ENCODE measurements around the gene SYT1. TPM values are rescaled to one million over a fixed set of nuclear protein-coding genes. Genes with fewer than 3 reads are reported as not detected.
"Not testable (repeated sequence)": the region's sequence is repeated elsewhere in the genome, so short reads cannot be mapped to it uniquely, and the experiment has no call there.

Gene SYT1
- total and polyA plus RNA-seq, 2 donors (not counting 1 experiment from before 2014, with no cell fraction given), result 0.60 to 1.3 TPM

GRCh38 chr12:79203058-79203647 lies 338.6 kb downstream of the SYT1 start:
- H3K4me3 ChIP-seq (ENCODE audit: control extremely low read depth in 1 of 5, extremely low read depth in 1 of 5, insufficient read depth in 1 of 5, low read depth in 2 of 5, low read length in 4 of 5), result no peak overlapping the region
- no peak overlapping the region for H3K4me2 ChIP-seq (replicated peaks; ENCODE audit: low read depth, low read length, poor library complexity, severe bottlenecking)
- Mint-ChIP-seq H3K27me3 (no peaks in the 10 kb centered on the region), H3K9me3 (ENCODE audit: insufficient read depth) (no peaks in the 10 kb centered on the region), H3K27ac (no peak overlapping the region), H3K4me3 (no peak overlapping the region), H3K4me1 (no peaks in the 10 kb centered on the region)
- ATAC-seq (ENCODE audit: low read depth) (no peak), DNase-seq (no peak)
- H3K36me3 ChIP-seq (replicated peaks in 1 of 2; ENCODE audit: control extremely low read depth in 1 of 2, control insufficient read depth in 1 of 2, extremely low read depth in 1 of 2, insufficient read depth in 2 of 2, low read length in 1 of 2), result no peaks in the 10 kb centered on the region
- no peak overlapping the region for H3K9ac ChIP-seq (ENCODE audit: low read length)
- H3K27me3 ChIP-seq (replicated peaks in 1 of 4; ENCODE audit: control extremely low read depth in 1 of 4, control insufficient read depth in 3 of 4, insufficient read depth in 4 of 4, low read length in 3 of 4), result no peaks in the 10 kb centered on the region
- no peaks in the 10 kb centered on the region for H3K4me1 ChIP-seq (ENCODE audit: control insufficient read depth in 2 of 2, insufficient read depth in 2 of 2, low read length in 2 of 2)
- H2AFZ ChIP-seq (ENCODE audit: insufficient read depth, low read depth, low read length, poor library complexity, severe bottlenecking), result no peak overlapping the region
- intact Hi-C loops (cut with micrococcal nuclease), result no loop called here
- H3K79me2 ChIP-seq (ENCODE audit: control insufficient read depth, insufficient read depth, low read length), result no peaks in the 10 kb centered on the region
- WGBS (ENCODE audit: insufficient coverage), result 100% methylated on average over 1 of the region's 9 CpGs
- H3K27ac ChIP-seq (ENCODE audit: low read length in 2 of 2), result no peak overlapping the region
- CTCF ChIA-PET, result no interaction called here
- H3K9me3 ChIP-seq (ENCODE audit: control extremely low read depth in 1 of 3, control insufficient read depth in 2 of 3, insufficient read depth in 1 of 3, low read length in 2 of 3), result no peaks in the 10 kb centered on the region
- POLR2A ChIA-PET, result no interaction called here
- TF ChIP-seq EZH2 (IDR thresholded peaks at IDR 0.05; ENCODE audit: borderline replicate concordance, insufficient read depth, low read depth, low read length, poor library complexity, severe bottlenecking), result no peak
- TF ChIP-seq, protein P1, sequence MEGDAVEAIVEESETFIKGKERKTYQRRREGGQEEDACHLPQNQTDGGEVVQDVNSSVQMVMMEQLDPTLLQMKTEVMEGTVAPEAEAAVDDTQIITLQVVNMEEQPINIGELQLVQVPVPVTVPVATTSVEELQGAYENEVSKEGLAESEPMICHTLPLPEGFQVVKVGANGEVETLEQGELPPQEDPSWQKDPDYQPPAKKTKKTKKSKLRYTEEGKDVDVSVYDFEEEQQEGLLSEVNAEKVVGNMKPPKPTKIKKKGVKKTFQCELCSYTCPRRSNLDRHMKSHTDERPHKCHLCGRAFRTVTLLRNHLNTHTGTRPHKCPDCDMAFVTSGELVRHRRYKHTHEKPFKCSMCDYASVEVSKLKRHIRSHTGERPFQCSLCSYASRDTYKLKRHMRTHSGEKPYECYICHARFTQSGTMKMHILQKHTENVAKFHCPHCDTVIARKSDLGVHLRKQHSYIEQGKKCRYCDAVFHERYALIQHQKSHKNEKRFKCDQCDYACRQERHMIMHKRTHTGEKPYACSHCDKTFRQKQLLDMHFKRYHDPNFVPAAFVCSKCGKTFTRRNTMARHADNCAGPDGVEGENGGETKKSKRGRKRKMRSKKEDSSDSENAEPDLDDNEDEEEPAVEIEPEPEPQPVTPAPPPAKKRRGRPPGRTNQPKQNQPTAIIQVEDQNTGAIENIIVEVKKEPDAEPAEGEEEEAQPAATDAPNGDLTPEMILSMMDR (IDR thresholded peaks at IDR 0.05), result no peak
- no peaks in the 10 kb centered on the region for H4K20me1 ChIP-seq (ENCODE audit: control insufficient read depth, insufficient read depth, low read length, poor library complexity, severe bottlenecking)

DNA sequence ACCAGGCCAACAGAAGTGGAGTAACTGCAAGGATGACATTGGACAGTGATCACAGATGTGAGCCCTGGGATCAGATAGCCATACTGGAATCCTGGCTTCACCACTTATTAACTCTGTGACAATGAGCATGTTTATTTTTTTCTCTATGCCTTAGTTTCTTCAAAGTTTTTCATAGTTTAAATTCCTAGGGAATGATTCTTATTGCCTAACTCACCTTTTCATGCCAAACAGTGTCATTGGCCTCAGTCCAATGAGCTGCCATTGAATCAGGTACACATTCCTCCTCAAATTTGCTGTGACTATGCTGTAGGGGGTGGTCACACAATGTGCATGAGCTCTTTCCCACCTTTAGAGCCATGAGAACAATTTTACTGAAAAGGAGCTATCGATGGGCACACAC lies 342.3 kb downstream of the SYT1 start:
- no peak for TF ChIP-seq EZH2 (IDR thresholded peaks at IDR 0.05; ENCODE audit: borderline replicate concordance, insufficient read depth, low read depth, low read length, poor library complexity, severe bottlenecking)
- TF ChIP-seq, protein P1 (IDR thresholded peaks at IDR 0.05), result no peak
- Mint-ChIP-seq H3K4me3 (no peak overlapping the region), H3K27me3 (no peaks in the 10 kb centered on the region), H3K27ac (no peak overlapping the region), H3K9me3 (ENCODE audit: insufficient read depth) (peaks cover 4% of the 10 kb centered on the region), H3K4me1 (no peaks in the 10 kb centered on the region)
- H3K27ac ChIP-seq (ENCODE audit: low read length in 2 of 2), result no peak overlapping the region
- H3K27me3 ChIP-seq (replicated peaks in 1 of 4; ENCODE audit: control extremely low read depth in 1 of 4, control insufficient read depth in 3 of 4, insufficient read depth in 4 of 4, low read length in 3 of 4), result no peaks in the 10 kb centered on the region
- H3K79me2 ChIP-seq (ENCODE audit: control insufficient read depth, insufficient read depth, low read length), result no peaks in the 10 kb centered on the region
- H3K36me3 ChIP-seq (replicated peaks in 1 of 2; ENCODE audit: control extremely low read depth in 1 of 2, control insufficient read depth in 1 of 2, extremely low read depth in 1 of 2, insufficient read depth in 2 of 2, low read length in 1 of 2), result no peaks in the 10 kb centered on the region
- no peak overlapping the region for H3K9ac ChIP-seq (ENCODE audit: low read length)
- WGBS (ENCODE audit: insufficient coverage), result no CpG with 5 or more reads among the region's 1 CpG
- ChIA-PET POLR2A (no interaction called here), CTCF (no interaction called here)
- H4K20me1 ChIP-seq (ENCODE audit: control insufficient read depth, insufficient read depth, low read length, poor library complexity, severe bottlenecking), result no peaks in the 10 kb centered on the region
- intact Hi-C loops (cut with micrococcal nuclease), result no loop called here
- no peak overlapping the region for H3K4me2 ChIP-seq (replicated peaks; ENCODE audit: low read depth, low read length, poor library complexity, severe bottlenecking)
- DNase-seq, result no peak
- H2AFZ ChIP-seq (ENCODE audit: insufficient read depth, low read depth, low read length, poor library complexity, severe bottlenecking), result no peak overlapping the region
- H3K9me3 ChIP-seq (ENCODE audit: control extremely low read depth in 1 of 3, control insufficient read depth in 2 of 3, insufficient read depth in 1 of 3, low read length in 2 of 3), result peaks cover 0 to 2% (median 0%) of the 10 kb centered on the region in 3 donors
- ATAC-seq (ENCODE audit: low read depth), result no peak
- no peak overlapping the region for H3K4me3 ChIP-seq (ENCODE audit: control extremely low read depth in 1 of 5, extremely low read depth in 1 of 5, insufficient read depth in 1 of 5, low read depth in 2 of 5, low read length in 4 of 5)
- H3K4me1 ChIP-seq (ENCODE audit: control insufficient read depth in 2 of 2, insufficient read depth in 2 of 2, low read length in 2 of 2), result no peaks in the 10 kb centered on the region

GRCh38 chr12:79210403-79210802 lies 345.8 kb downstream of the SYT1 start:
- H3K36me3 ChIP-seq (replicated peaks in 1 of 2; ENCODE audit: control extremely low read depth in 1 of 2, control insufficient read depth in 1 of 2, extremely low read depth in 1 of 2, insufficient read depth in 2 of 2, low read length in 1 of 2); H3K4me1 Mint-ChIP-seq; H3K27me3 Mint-ChIP-seq; H3K27me3 ChIP-seq (replicated peaks in 1 of 4; ENCODE audit: control extremely low read depth in 1 of 4, control insufficient read depth in 3 of 4, insufficient read depth in 4 of 4, low read length in 3 of 4); H4K20me1 ChIP-seq (ENCODE audit: control insufficient read depth, insufficient read depth, low read length, poor library complexity, severe bottlenecking); H3K9ac ChIP-seq (ENCODE audit: low read length); H3K79me2 ChIP-seq (ENCODE audit: control insufficient read depth, insufficient read depth, low read length); H3K4me1 ChIP-seq (ENCODE audit: control insufficient read depth in 2 of 2, insufficient read depth in 2 of 2, low read length in 2 of 2); POLR2A ChIA-PET; H3K9me3 Mint-ChIP-seq (ENCODE audit: insufficient read depth); ATAC-seq (ENCODE audit: low read depth); H3K4me3 ChIP-seq (ENCODE audit: control extremely low read depth in 1 of 5, extremely low read depth in 1 of 5, insufficient read depth in 1 of 5, low read depth in 2 of 5, low read length in 4 of 5); H3K4me3 Mint-ChIP-seq; H3K9me3 ChIP-seq (ENCODE audit: control extremely low read depth in 1 of 3, control insufficient read depth in 2 of 3, insufficient read depth in 1 of 3, low read length in 2 of 3); H2AFZ ChIP-seq (ENCODE audit: insufficient read depth, low read depth, low read length, poor library complexity, severe bottlenecking); DNase-seq; intact Hi-C loops (cut with micrococcal nuclease); H3K27ac Mint-ChIP-seq; H3K4me2 ChIP-seq (replicated peaks; ENCODE audit: low read depth, low read length, poor library complexity, severe bottlenecking); H3K27ac ChIP-seq (ENCODE audit: low read length in 2 of 2); CTCF ChIA-PET: not testable (repeated sequence)
- no CpG with 5 or more reads among the region's 3 CpGs for WGBS (ENCODE audit: insufficient coverage)

Data from B cell (primary cell).